GM12878 (cell line): Measurements from ENCODE around the gene SORCS2.

Experiments
- HDGF ChIP-seq: fragments of 450-650 bp; IDR thresholded peaks from 2 replicates; pipeline ENCODE4 v1.6.1; 2016; ENCODE audit warnings: antibody characterized with exemption
- POLR2A ChIP-seq: IDR thresholded peaks from 2 replicates; pipeline ENCODE4 v1.6.1; 2011; ENCODE audit warnings: low read depth, mild to moderate bottlenecking, low read length
- SMC3 ChIP-seq: IDR thresholded peaks from 2 replicates; pipeline ENCODE4 v1.6.1; 2011; ENCODE audit warnings: low read length, improper control_type of control experiment, borderline replicate concordance
- SP1 ChIP-seq: IDR thresholded peaks from one replicate; pipeline ENCODE4 v1.6.1; 2011; ENCODE audit warnings: low read depth, low read length

DNA sequence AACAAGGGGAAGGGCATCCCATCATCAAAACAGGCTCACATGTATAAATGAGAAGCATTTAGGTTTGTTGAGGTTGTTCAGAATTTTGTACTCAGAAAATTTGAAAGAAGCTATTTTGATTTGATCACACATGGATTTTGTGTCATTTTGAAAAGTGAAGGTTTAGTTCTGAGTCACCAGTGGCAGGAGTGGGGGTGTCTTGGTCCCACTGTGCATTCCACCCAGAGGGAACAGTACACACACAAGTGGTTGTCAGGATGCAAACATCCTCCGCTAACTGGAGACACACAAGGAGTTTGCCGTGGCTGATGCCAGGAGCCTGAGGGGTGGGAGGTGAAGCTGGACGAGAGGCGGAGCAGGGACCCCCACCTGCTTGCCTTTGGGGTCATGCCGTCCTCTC is 440.6 kb downstream of the SORCS2 start:
- TF ChIP-seq HDGF: no peak
- no peak for TF ChIP-seq SMC3
- TF ChIP-seq POLR2A: no peak
- TF ChIP-seq SP1: no peak
